ENCODE data around the gene PRSS27.

Gene PRSS27

GRCh38 chr16:2664574-2664982 lies 55.4 kb downstream of the PRSS27 start:
- TF ChIP-seq CTCF (conservative IDR thresholded peaks at IDR 0.05; ENCODE audit: low read length) = no peak
- DNase-seq (ENCODE audit: low read depth) = no peak
- no peak overlapping the region for H3K4me3 ChIP-seq (ENCODE audit: low read length)

- DNase-seq (ENCODE audit: low read depth) = peak; percentile 66
- TF ChIP-seq CTCF (conservative IDR thresholded peaks at IDR 0.05; ENCODE audit: low read length) = no peak
- H3K4me3 ChIP-seq (ENCODE audit: low read length) = no peak overlapping the region
These were observed 56.2 kb downstream of the PRSS27 start for GRCh38 chr16:2663553-2664546.

Measured in AG10803 (cell line).